HG03060 (cell line): ENCODE results near the gene IGFBP2.

Experiments used
- ATAC-seq: cut with Tn5 transposase; IDR thresholded peaks from one replicate; pipeline ENCODE4 v1.9.1; 2021; ENCODE audit warnings: low read depth, moderate number of reproducible peaks; ENCODE audit not compliant: unreplicated experiment

Gene IGFBP2

GRCh38 chr2:216659276-216659675 is 26.1 kb downstream of the IGFBP2 start:
- no peak for ATAC-seq

GRCh38 chr2:216660496-216660895 is 27.3 kb downstream of the IGFBP2 start:
- ATAC-seq, result no peak

DNA sequence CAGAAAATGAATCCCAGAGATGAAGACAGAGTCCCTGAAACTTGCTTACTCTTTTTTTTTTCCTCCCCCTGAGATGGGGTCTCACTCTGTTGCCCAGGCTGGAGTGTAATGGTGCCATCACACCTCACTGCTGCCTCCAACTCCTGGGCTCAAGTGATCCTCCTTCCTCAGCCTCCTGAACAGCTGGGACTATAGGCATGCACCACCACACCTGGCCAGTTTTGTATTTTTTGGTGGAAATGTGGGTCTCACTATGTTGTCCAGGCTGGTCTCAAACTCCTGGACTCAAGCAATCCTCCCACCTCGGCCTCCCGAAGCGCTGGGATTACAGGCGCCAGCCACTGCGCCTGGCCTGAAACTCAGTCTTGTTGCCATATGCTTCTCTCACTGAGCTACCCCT is 27.8 kb downstream of the IGFBP2 start:
- no peak for ATAC-seq

GRCh38 chr2:216661639-216662375 is 28.6 kb downstream of the IGFBP2 start:
- ATAC-seq, result no peak

- no peak for ATAC-seq
Observed at GRCh38 chr2:216663106-216663505, 29.9 kb downstream of the IGFBP2 start.

DNA sequence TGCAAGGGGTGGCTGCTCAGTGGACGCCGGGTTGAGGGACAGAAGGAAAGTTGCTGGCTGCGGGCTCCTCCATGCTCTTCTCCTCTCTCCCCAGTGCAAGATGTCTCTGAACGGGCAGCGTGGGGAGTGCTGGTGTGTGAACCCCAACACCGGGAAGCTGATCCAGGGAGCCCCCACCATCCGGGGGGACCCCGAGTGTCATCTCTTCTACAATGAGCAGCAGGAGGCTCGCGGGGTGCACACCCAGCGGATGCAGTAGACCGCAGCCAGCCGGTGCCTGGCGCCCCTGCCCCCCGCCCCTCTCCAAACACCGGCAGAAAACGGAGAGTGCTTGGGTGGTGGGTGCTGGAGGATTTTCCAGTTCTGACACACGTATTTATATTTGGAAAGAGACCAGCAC is 30.6 kb downstream of the IGFBP2 start:
- no peak for ATAC-seq

DNA sequence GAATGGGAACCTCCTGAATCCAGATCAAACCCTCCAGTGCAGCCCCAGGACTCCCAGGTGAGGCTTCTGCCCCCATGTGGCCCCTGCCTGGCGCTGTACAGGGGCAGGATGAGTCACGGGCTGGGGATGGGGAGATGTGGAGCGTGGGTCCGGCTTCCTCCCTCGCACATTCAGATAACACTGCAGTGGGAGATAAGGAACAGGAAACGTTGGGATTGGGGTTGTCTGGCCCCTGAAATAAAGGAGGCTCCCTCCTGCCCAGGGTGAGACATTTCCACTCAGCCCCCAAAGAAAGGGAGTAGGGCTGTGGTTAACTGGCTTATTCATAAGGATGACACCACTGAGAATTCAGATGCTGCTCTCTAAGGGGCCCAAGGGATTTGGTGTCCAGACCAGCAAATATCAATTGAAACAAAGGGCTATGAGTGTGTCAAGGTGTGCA is 31.4 kb downstream of the IGFBP2 start:
- no peak for ATAC-seq

DNA sequence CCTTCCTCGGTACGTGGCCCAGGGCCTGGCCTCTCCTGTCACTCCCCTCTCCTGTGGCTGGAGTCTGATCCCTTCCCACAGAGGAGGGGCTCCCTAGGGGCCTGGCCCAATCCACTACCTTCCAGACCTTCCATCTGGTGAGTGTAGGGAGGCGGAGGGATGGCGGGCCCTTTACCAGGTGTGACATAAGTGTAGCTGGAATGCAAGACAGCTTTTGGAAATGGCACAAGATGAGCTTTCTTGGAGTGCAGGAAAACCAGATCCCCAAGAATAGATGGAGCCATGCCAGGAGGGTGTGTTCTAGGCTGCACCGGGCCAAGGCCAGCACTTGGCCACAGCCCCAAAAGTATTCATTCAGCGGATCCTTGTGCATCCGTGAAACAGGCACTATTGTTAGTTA is 32.0 kb downstream of the IGFBP2 start:
- ATAC-seq, result no peak

- ATAC-seq, result no peak
Observed at GRCh38 chr2:216665717-216666116, 32.5 kb downstream of the IGFBP2 start.

- peak; percentile 51 for ATAC-seq
Observed at GRCh38 chr2:216666461-216667233, 33.4 kb downstream of the IGFBP2 start.

DNA sequence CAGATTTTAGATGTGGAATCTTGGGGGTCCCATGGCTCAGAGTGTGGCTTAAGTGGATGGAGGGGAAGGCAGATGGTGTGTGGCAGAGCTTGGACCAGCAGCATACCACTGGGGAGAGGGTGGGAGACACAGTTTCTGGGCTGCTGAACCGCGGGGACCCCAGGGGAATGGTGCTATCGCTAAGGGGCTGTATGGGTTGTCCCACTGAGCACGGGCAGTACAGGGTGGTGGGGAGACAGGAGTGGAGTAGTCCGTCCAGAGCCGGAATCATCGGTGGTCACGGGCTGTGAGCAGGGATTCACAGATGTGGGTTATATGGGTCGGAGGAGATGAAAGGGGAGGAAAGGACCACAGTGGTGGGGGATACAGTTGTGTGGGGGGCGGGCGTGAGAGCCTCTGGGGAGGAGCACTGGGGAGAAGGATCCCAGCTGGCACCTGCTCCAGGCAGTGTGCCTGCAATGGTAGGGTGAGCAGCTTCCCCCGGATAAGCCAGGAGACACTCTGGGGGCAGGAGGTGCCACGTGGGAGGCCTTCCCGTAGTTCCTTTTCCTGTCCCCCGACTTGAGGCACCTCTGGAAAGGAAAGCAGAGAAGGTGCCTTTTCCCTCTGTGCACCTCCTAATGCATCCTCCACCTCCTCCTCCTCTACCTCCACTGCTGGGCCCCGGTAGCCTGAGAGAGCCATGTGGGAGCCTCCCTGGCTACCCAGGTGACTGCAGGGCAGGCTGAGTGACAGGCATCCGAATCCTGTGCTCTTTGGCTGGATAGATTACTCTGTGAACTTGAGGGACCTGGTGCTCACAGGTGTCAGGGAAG is 37.3 kb downstream of the IGFBP2 start:
- no peak for ATAC-seq

DNA sequence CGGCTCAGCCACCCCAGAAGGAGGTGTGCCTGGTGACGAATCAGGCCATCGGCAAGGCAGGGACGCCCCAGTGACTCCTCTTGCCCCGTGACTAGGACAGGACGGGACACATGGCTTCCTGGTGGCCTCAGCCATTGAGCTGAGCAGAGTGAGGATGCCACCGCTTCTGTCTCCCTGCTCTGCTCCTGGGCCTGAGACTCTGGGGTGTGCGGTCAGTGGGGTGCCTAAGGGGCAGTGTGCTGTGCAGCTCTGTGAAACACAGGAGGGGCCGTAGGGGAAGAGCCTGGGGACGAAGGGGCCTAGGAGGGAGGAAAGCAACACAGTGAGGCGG is 37.8 kb downstream of the IGFBP2 start:
- no peak for ATAC-seq

GRCh38 chr2:216671791-216672343 is 38.6 kb downstream of the IGFBP2 start:
- ATAC-seq, result no peak

GRCh38 chr2:216672466-216672865 is 39.2 kb downstream of the IGFBP2 start:
- ATAC-seq, result no peak

DNA sequence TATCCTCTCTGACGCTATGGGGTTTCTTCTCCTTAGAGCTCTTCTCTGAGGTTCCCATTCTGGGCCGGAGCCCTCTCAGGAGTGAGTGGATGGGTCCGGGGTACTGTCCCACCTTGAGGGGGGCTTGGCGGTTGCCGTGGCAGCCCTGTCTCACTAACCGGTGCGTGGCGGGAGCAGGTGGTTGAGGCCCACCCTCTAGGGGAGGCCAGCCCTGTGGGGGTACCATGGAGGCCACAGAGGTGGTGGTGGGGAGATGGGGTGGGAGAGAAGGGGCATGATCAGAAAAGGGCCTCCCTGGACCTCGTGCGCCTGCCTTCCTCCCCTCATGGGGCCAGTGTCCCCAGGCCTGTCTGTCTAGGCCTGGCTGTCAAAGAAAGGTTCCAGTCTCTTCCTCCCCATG is 39.8 kb downstream of the IGFBP2 start:
- no peak for ATAC-seq

- ATAC-seq, result no peak
Observed at GRCh38 chr2:216673609-216674008, 40.4 kb downstream of the IGFBP2 start.

DNA sequence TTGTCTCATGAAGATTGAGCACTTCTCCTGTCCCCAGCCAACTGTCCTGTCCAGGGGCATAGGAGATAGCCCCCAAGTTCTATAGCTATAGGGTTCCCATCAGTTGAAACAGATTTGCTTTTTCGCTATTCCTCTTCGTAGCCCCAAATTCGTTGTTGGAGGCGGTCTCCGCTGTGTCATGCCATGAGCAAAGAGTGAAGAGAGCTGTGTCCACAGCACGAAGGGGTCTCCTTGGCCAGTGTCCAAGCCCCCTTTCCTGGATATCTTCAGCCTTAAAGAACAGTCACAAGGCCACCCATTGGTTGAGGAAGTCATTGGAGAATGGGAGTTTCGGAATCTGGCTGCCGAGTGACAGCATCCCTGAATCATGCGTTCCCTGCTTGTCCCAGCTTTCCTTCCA is 41.2 kb downstream of the IGFBP2 start:
- no peak for ATAC-seq

DNA sequence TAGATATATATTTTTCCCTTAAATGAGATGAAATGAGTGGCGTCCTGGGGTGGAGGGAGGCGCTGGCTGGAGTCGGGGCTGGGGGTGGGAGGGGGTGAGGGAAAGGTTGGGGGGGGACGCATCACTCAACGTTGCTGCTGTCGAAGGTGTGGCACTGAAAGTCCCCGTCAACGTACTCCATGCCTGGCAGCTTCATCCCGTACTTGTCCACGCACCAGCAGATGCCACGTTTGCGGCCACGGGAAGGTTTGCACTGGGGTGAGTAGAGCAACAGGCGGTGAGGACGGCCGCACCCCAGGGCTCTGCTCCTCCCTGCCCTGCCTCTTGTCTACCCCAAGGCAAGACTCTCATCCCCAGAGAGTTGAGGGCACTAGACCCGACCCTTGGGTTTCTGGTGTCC is 43.4 kb downstream of the IGFBP2 start:
- ATAC-seq, result no peak

- ATAC-seq, result no peak
Observed at GRCh38 chr2:216677439-216678097, 44.3 kb downstream of the IGFBP2 start.

DNA sequence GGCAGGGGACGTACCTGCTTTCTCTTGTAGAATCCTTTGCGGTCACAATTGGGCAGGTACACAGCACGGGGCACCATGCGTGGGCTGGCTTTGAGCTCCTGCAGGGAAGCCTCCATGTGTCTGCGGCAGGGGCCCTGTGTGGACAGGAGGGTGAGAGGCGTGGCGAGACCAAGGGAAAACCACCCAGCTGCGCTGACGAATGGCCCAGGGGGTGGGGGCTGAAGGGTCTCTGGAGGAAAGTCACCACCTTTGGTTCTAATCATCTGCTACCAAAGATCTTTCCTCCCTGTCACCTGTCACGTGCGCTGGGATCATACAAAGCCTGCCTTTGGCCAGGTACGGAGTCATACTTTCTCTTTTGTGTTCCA is 44.9 kb downstream of the IGFBP2 start:
- ATAC-seq, result no peak
